Measurements from ENCODE around the gene ZACN.
"Not testable (repeated sequence)": the region's sequence is repeated elsewhere in the genome, so short reads cannot be mapped to it uniquely, and the experiment has no call there.

Gene ZACN

GRCh38 chr17:76056882-76057281, 22.1 kb upstream of the ZACN start:
- H3K9me3 ChIP-seq (ENCODE audit: control insufficient read depth, insufficient read depth, low read length), result no peaks in the 10 kb centered on the region
- peaks cover 70% of the 10 kb centered on the region for H3K36me3 ChIP-seq (ENCODE audit: control insufficient read depth, low read length)
- H3K79me2 ChIP-seq (ENCODE audit: control insufficient read depth, low read length), result peaks cover 4% of the 10 kb centered on the region; the same call in 1 of the 2 replicates

GRCh38 chr17:76058264-76058663, 20.7 kb upstream of the ZACN start:
- not testable (repeated sequence) for H3K4me3 ChIP-seq (ENCODE audit: low read length); H3K27ac ChIP-seq (ENCODE audit: low read depth, low read length); H4K20me1 ChIP-seq (ENCODE audit: control insufficient read depth, insufficient read depth, low read depth, low read length); H3K9me2 ChIP-seq (replicated peaks; ENCODE audit: control insufficient read depth, low read length); H3K4me1 ChIP-seq (ENCODE audit: control insufficient read depth, low read length); H3K4me2 ChIP-seq (ENCODE audit: low read length); H3K27me3 ChIP-seq (ENCODE audit: control insufficient read depth, low read length); H3K9me3 ChIP-seq (ENCODE audit: control insufficient read depth, insufficient read depth, low read length); H3K79me2 ChIP-seq (ENCODE audit: control insufficient read depth, low read length); H3F3A ChIP-seq (ENCODE audit: control insufficient read depth, insufficient read depth)
- H3K36me3 ChIP-seq (ENCODE audit: control insufficient read depth, low read length), result peaks cover 73% of the 10 kb centered on the region

More at GRCh38 chr17:76056882-76057281, 22.1 kb upstream of the ZACN start:
- no peak overlapping the region for H3K4me3 ChIP-seq (ENCODE audit: low read length)
- no peaks in the 10 kb centered on the region for H4K20me1 ChIP-seq (ENCODE audit: control insufficient read depth, insufficient read depth, low read depth, low read length)
- no peaks in the 10 kb centered on the region for H3K9me2 ChIP-seq (replicated peaks; ENCODE audit: control insufficient read depth, low read length)
- H3K4me1 ChIP-seq (ENCODE audit: control insufficient read depth, low read length), result no peaks in the 10 kb centered on the region
- H3K4me2 ChIP-seq (ENCODE audit: low read length), result no peak overlapping the region
- no peaks in the 10 kb centered on the region for H3K27me3 ChIP-seq (ENCODE audit: control insufficient read depth, low read length)
- H3K27ac ChIP-seq (ENCODE audit: low read depth, low read length), result no peak overlapping the region
- no peaks in the 10 kb centered on the region for H3F3A ChIP-seq (ENCODE audit: control insufficient read depth, insufficient read depth)
- no peak for TF ChIP-seq CTCF (IDR thresholded peaks at IDR 0.05; ENCODE audit: low read depth, low read length, poor library complexity, severe bottlenecking)
- TF ChIP-seq EZH2phosphoT487 (IDR thresholded peaks at IDR 0.05; ENCODE audit: borderline replicate concordance, low read length), result no peak

GRCh38 chr17:76063875-76064546, 15.0 kb upstream of the ZACN start:
- Histone ChIP-seq H3K9me3 (ENCODE audit: control insufficient read depth, insufficient read depth, low read length) (no peaks in the 10 kb centered on the region), H3K79me2 (ENCODE audit: control insufficient read depth, low read length) (peaks cover 21% of the 10 kb centered on the region), H3K27me3 (ENCODE audit: control insufficient read depth, low read length) (no peaks in the 10 kb centered on the region), H3K36me3 (ENCODE audit: control insufficient read depth, low read length) (peaks cover 79% of the 10 kb centered on the region), H3K9me2 (replicated peaks; ENCODE audit: control insufficient read depth, low read length) (no peaks in the 10 kb centered on the region), H3F3A (ENCODE audit: control insufficient read depth, insufficient read depth) (no peaks in the 10 kb centered on the region), H3K4me1 (ENCODE audit: control insufficient read depth, low read length) (peaks cover 6% of the 10 kb centered on the region; the same call in 1 of the 2 replicates), H3K4me2 (ENCODE audit: low read length) (no peak overlapping the region), H3K27ac (ENCODE audit: low read depth, low read length) (no peak overlapping the region), H3K4me3 (ENCODE audit: low read length) (no peak overlapping the region), H4K20me1 (ENCODE audit: control insufficient read depth, insufficient read depth, low read depth, low read length) (no peaks in the 10 kb centered on the region)
- no peak for TF ChIP-seq CTCF (IDR thresholded peaks at IDR 0.05; ENCODE audit: low read depth, low read length, poor library complexity, severe bottlenecking)
- TF ChIP-seq EZH2phosphoT487 (IDR thresholded peaks at IDR 0.05; ENCODE audit: borderline replicate concordance, low read length), result no peak

GRCh38 chr17:76065775-76066174, 13.2 kb upstream of the ZACN start:
- Histone ChIP-seq H3K36me3 (ENCODE audit: control insufficient read depth, low read length) (peaks cover 77% of the 10 kb centered on the region), H3K4me3 (ENCODE audit: low read length) (no peak overlapping the region), H3K27me3 (ENCODE audit: control insufficient read depth, low read length) (no peaks in the 10 kb centered on the region), H3F3A (ENCODE audit: control insufficient read depth, insufficient read depth) (no peaks in the 10 kb centered on the region), H3K9me2 (replicated peaks; ENCODE audit: control insufficient read depth, low read length) (no peaks in the 10 kb centered on the region), H3K9me3 (ENCODE audit: control insufficient read depth, insufficient read depth, low read length) (no peaks in the 10 kb centered on the region), H3K27ac (ENCODE audit: low read depth, low read length) (no peak overlapping the region), H3K4me1 (ENCODE audit: control insufficient read depth, low read length) (peaks cover 15% of the 10 kb centered on the region), H4K20me1 (ENCODE audit: control insufficient read depth, insufficient read depth, low read depth, low read length) (peaks cover 8% of the 10 kb centered on the region; the same call in 1 of the 2 replicates), H3K4me2 (ENCODE audit: low read length) (no peak overlapping the region), H3K79me2 (ENCODE audit: control insufficient read depth, low read length) (peaks cover 39% of the 10 kb centered on the region)
- no peak for TF ChIP-seq EZH2phosphoT487 (IDR thresholded peaks at IDR 0.05; ENCODE audit: borderline replicate concordance, low read length)
- TF ChIP-seq CTCF (IDR thresholded peaks at IDR 0.05; ENCODE audit: low read depth, low read length, poor library complexity, severe bottlenecking), result no peak

Data from DOHH2 (cell line).